ENCODE data around the gene KRTAP5-5.
A peak's percentile ranks its signal among the peaks of the same experiment; 100 is the strongest.

Gene KRTAP5-5

GRCh38 chr11:1631066-1631568, 1.5 kb downstream of the KRTAP5-5 start:
- no peak overlapping the region for H3K4me2 ChIP-seq (ENCODE audit: insufficient read depth, low read length, poor library complexity, severe bottlenecking)
- no peak overlapping the region for H2BK12ac ChIP-seq (ENCODE audit: low read length)
- H3K4me3 ChIP-seq (ENCODE audit: low read length in 2 of 2): no peak overlapping the region
- H4K91ac ChIP-seq (ENCODE audit: low read depth, low read length, poor library complexity): no peak overlapping the region
- H3K4ac ChIP-seq (ENCODE audit: low read length): no peak overlapping the region
- no peaks in the 10 kb centered on the region for H3K4me1 ChIP-seq (ENCODE audit: control insufficient read depth in 2 of 2, insufficient read depth in 1 of 2, low read depth in 1 of 2, low read length in 2 of 2)
- no peak overlapping the region for H2BK5ac ChIP-seq (ENCODE audit: low read length)
- no peak overlapping the region for H3K14ac ChIP-seq (ENCODE audit: low read length)
- H3K27me3 ChIP-seq (ENCODE audit: control insufficient read depth in 3 of 3, insufficient read depth in 3 of 3, low read depth in 1 of 3, low read length in 3 of 3): peaks cover 0 to 31% (median 0%) of the 10 kb centered on the region in 3 experiments
- H4K8ac ChIP-seq (ENCODE audit: low read depth, low read length): no peak overlapping the region
- H3K36me3 ChIP-seq (replicated peaks in 1 of 2; ENCODE audit: control insufficient read depth in 2 of 2, insufficient read depth in 2 of 2, low read length in 2 of 2): no peaks in the 10 kb centered on the region
- no peak overlapping the region for H3K18ac ChIP-seq (ENCODE audit: low read length)
- H3K23ac ChIP-seq (ENCODE audit: low read depth, low read length, poor library complexity): no peak overlapping the region
- no peak overlapping the region for H2AFZ ChIP-seq (ENCODE audit: low read length)
- no CpG with 5 or more reads among the region's 13 CpGs for WGBS, 2 donors (ENCODE audit: extremely low coverage in 2 of 2, insufficient read length in 2 of 2, insufficient replicate concordance in 1 of 2)
- H3K9me3 ChIP-seq (replicated peaks in 1 of 2; ENCODE audit: control insufficient read depth in 2 of 2, insufficient read depth in 1 of 2, low read depth in 1 of 2, low read length in 2 of 2): no peaks in the 10 kb centered on the region
- H3K9ac ChIP-seq (ENCODE audit: low read depth, low read length, poor library complexity): no peak overlapping the region
- H3K27ac ChIP-seq (replicated peaks; ENCODE audit: low read length): no peak overlapping the region
- no peak overlapping the region for H2BK120ac ChIP-seq (ENCODE audit: low read depth, low read length)
- no peaks in the 10 kb centered on the region for H3K79me1 ChIP-seq (ENCODE audit: low read depth, low read length)
- H2AK5ac ChIP-seq (ENCODE audit: low read depth, low read length): no peak overlapping the region
- no peak for DNase-seq (ENCODE audit: low spot score)
- no peak overlapping the region for H2BK15ac ChIP-seq (ENCODE audit: low read length)

- H3K27me3 ChIP-seq (ENCODE audit: control insufficient read depth in 3 of 3, insufficient read depth in 3 of 3, low read depth in 1 of 3, low read length in 3 of 3): peaks cover 0 to 27% (median 0%) of the 10 kb centered on the region in 3 experiments
- H3K4ac ChIP-seq (ENCODE audit: low read length): no peak overlapping the region
Observed at GRCh38 chr11:1632053-1632714, 2.6 kb downstream of the KRTAP5-5 start.

GRCh38 chr11:1633864-1634263, 4.3 kb downstream of the KRTAP5-5 start:
- no peak overlapping the region for H4K8ac ChIP-seq (ENCODE audit: low read depth, low read length)
- WGBS, 2 donors (ENCODE audit: extremely low coverage in 2 of 2, insufficient read length in 2 of 2, insufficient replicate concordance in 1 of 2): no CpG with 5 or more reads among the region's 10 CpGs

More at GRCh38 chr11:1632053-1632714, 2.6 kb downstream of the KRTAP5-5 start:
- Histone ChIP-seq H3K9ac (ENCODE audit: low read depth, low read length, poor library complexity) (no peak overlapping the region), H3K4me1 (ENCODE audit: control insufficient read depth in 2 of 2, insufficient read depth in 1 of 2, low read depth in 1 of 2, low read length in 2 of 2) (no peaks in the 10 kb centered on the region), H4K91ac (ENCODE audit: low read depth, low read length, poor library complexity) (no peak overlapping the region), H3K14ac (ENCODE audit: low read length) (peak overlapping the region; percentile 78), H4K8ac (ENCODE audit: low read depth, low read length) (no peak overlapping the region), H3K79me1 (ENCODE audit: low read depth, low read length) (no peaks in the 10 kb centered on the region), H3K4me2 (ENCODE audit: insufficient read depth, low read length, poor library complexity, severe bottlenecking) (no peak overlapping the region), H3K18ac (ENCODE audit: low read length) (peak overlapping the region; percentile 20), H2AK5ac (ENCODE audit: low read depth, low read length) (peak overlapping the region; percentile 86), H3K9me3 (replicated peaks in 1 of 2; ENCODE audit: control insufficient read depth in 2 of 2, insufficient read depth in 1 of 2, low read depth in 1 of 2, low read length in 2 of 2) (no peaks in the 10 kb centered on the region), H2AFZ (ENCODE audit: low read length) (no peak overlapping the region), H3K27ac (replicated peaks; ENCODE audit: low read length) (no peak overlapping the region), H2BK120ac (ENCODE audit: low read depth, low read length) (no peak overlapping the region), H2BK15ac (ENCODE audit: low read length) (peak overlapping the region; percentile 30), H3K36me3 (replicated peaks in 1 of 2; ENCODE audit: control insufficient read depth in 2 of 2, insufficient read depth in 2 of 2, low read length in 2 of 2) (no peaks in the 10 kb centered on the region), H3K23ac (ENCODE audit: low read depth, low read length, poor library complexity) (peak overlapping the region; percentile 34), H3K4me3 (ENCODE audit: low read length in 2 of 2) (no peak overlapping the region), H2BK5ac (ENCODE audit: low read length) (no peak overlapping the region), H2BK12ac (ENCODE audit: low read length) (no peak overlapping the region)
- no CpG with 5 or more reads among the region's 11 CpGs for WGBS, 2 donors (ENCODE audit: extremely low coverage in 2 of 2, insufficient read length in 2 of 2, insufficient replicate concordance in 1 of 2)
- DNase-seq (ENCODE audit: low spot score): no peak

GRCh38 chr11:1636291-1636950, 6.8 kb downstream of the KRTAP5-5 start:
- H3K9me3 ChIP-seq (replicated peaks in 1 of 2; ENCODE audit: control insufficient read depth in 2 of 2, insufficient read depth in 1 of 2, low read depth in 1 of 2, low read length in 2 of 2): no peaks in the 10 kb centered on the region
- WGBS, 2 donors (ENCODE audit: extremely low coverage in 2 of 2, insufficient read length in 2 of 2, insufficient replicate concordance in 1 of 2): no CpG with 5 or more reads among the region's 19 CpGs
- no peak overlapping the region for H3K18ac ChIP-seq (ENCODE audit: low read length)
- no peak overlapping the region for H2BK120ac ChIP-seq (ENCODE audit: low read depth, low read length)
- H3K4me1 ChIP-seq (ENCODE audit: control insufficient read depth in 2 of 2, insufficient read depth in 1 of 2, low read depth in 1 of 2, low read length in 2 of 2): no peaks in the 10 kb centered on the region
- H4K91ac ChIP-seq (ENCODE audit: low read depth, low read length, poor library complexity): no peak overlapping the region
- H2BK12ac ChIP-seq (ENCODE audit: low read length): no peak overlapping the region
- H3K79me1 ChIP-seq (ENCODE audit: low read depth, low read length): no peaks in the 10 kb centered on the region
- H3K27me3 ChIP-seq (ENCODE audit: control insufficient read depth in 3 of 3, insufficient read depth in 3 of 3, low read depth in 1 of 3, low read length in 3 of 3): peaks cover 0 to 43% (median 0%) of the 10 kb centered on the region in 3 experiments
- no peak overlapping the region for H3K4me3 ChIP-seq (ENCODE audit: low read length in 2 of 2)
- H4K8ac ChIP-seq (ENCODE audit: low read depth, low read length): no peak overlapping the region
- no peaks in the 10 kb centered on the region for H3K36me3 ChIP-seq (replicated peaks in 1 of 2; ENCODE audit: control insufficient read depth in 2 of 2, insufficient read depth in 2 of 2, low read length in 2 of 2)
- no peak overlapping the region for H3K27ac ChIP-seq (replicated peaks; ENCODE audit: low read length)
- peak overlapping the region; percentile 66 for H3K4ac ChIP-seq (ENCODE audit: low read length)
- peak overlapping the region; percentile 82 for H3K14ac ChIP-seq (ENCODE audit: low read length)
- no peak overlapping the region for H3K4me2 ChIP-seq (ENCODE audit: insufficient read depth, low read length, poor library complexity, severe bottlenecking)
- peak overlapping the region; percentile 39 for H2BK5ac ChIP-seq (ENCODE audit: low read length)
- peak overlapping the region; percentile 70 for H2AK5ac ChIP-seq (ENCODE audit: low read depth, low read length)
- no peak overlapping the region for H3K9ac ChIP-seq (ENCODE audit: low read depth, low read length, poor library complexity)
- peak overlapping the region; percentile 80 for H3K23ac ChIP-seq (ENCODE audit: low read depth, low read length, poor library complexity)
- peak overlapping the region; percentile 67 for H2BK15ac ChIP-seq (ENCODE audit: low read length)
- no peak overlapping the region for H2AFZ ChIP-seq (ENCODE audit: low read length)
- no peak for DNase-seq (ENCODE audit: low spot score)

More at GRCh38 chr11:1633864-1634263, 4.3 kb downstream of the KRTAP5-5 start:
- DNase-seq (ENCODE audit: low spot score): no peak
- Histone ChIP-seq H2BK15ac (ENCODE audit: low read length) (no peak overlapping the region), H3K18ac (ENCODE audit: low read length) (peak overlapping the region; percentile 87), H3K79me1 (ENCODE audit: low read depth, low read length) (no peaks in the 10 kb centered on the region), H3K23ac (ENCODE audit: low read depth, low read length, poor library complexity) (no peak overlapping the region), H3K36me3 (replicated peaks in 1 of 2; ENCODE audit: control insufficient read depth in 2 of 2, insufficient read depth in 2 of 2, low read length in 2 of 2) (no peaks in the 10 kb centered on the region), H3K14ac (ENCODE audit: low read length) (peak overlapping the region; percentile 97), H4K91ac (ENCODE audit: low read depth, low read length, poor library complexity) (no peak overlapping the region), H2BK5ac (ENCODE audit: low read length) (no peak overlapping the region), H2AFZ (ENCODE audit: low read length) (no peak overlapping the region), H3K4me2 (ENCODE audit: insufficient read depth, low read length, poor library complexity, severe bottlenecking) (no peak overlapping the region), H3K4ac (ENCODE audit: low read length) (no peak overlapping the region), H2AK5ac (ENCODE audit: low read depth, low read length) (peak overlapping the region; percentile 28), H3K27ac (replicated peaks; ENCODE audit: low read length) (no peak overlapping the region), H2BK120ac (ENCODE audit: low read depth, low read length) (no peak overlapping the region), H3K4me1 (ENCODE audit: control insufficient read depth in 2 of 2, insufficient read depth in 1 of 2, low read depth in 1 of 2, low read length in 2 of 2) (no peaks in the 10 kb centered on the region), H3K9me3 (replicated peaks in 1 of 2; ENCODE audit: control insufficient read depth in 2 of 2, insufficient read depth in 1 of 2, low read depth in 1 of 2, low read length in 2 of 2) (no peaks in the 10 kb centered on the region), H3K4me3 (ENCODE audit: low read length in 2 of 2) (peak overlapping the region in 1 of 2 donors; percentile 56), H2BK12ac (ENCODE audit: low read length) (no peak overlapping the region), H3K9ac (ENCODE audit: low read depth, low read length, poor library complexity) (no peak overlapping the region), H3K27me3 (ENCODE audit: control insufficient read depth in 3 of 3, insufficient read depth in 3 of 3, low read depth in 1 of 3, low read length in 3 of 3) (peaks cover 0 to 32% (median 0%) of the 10 kb centered on the region in 3 experiments)
